Erythroblast (primary cell): ENCODE data around the gene KCP.

Source experiments
- DNase-seq, 2 experiments: peaks; one replicate each; lab custom pipeline; 2025; lab: John Stamatoyannopoulos, UW
- GATA1 ChIP-seq: IDR thresholded peaks from 2 replicates; pipeline ENCODE4 v1.6.1; 2011; ENCODE audit warnings: low read depth, mild to moderate bottlenecking, control low read depth, low read length, moderate library complexity
- POLR2A ChIP-seq: IDR thresholded peaks from 2 replicates; pipeline ENCODE4 v1.6.1; 2011; ENCODE audit warnings: mild to moderate bottlenecking, low read length

The KCP gene

GRCh38 chr7:128842674-128843641, 67.6 kb downstream of the KCP start:
- no peak for DNase-seq

GRCh38 chr7:128841921-128842673, 68.4 kb downstream of the KCP start:
- TF ChIP-seq GATA1: no peak
- TF ChIP-seq POLR2A: no peak
- DNase-seq: peak; percentile 58 to 76

More at GRCh38 chr7:128842674-128843641, 67.6 kb downstream of the KCP start:
- TF ChIP-seq POLR2A (no peak), GATA1 (no peak)

GRCh38 chr7:128841171-128841690, 69.3 kb downstream of the KCP start:
- no peak for DNase-seq
- TF ChIP-seq POLR2A (no peak), GATA1 (no peak)

GRCh38 chr7:128840326-128841170, 70.0 kb downstream of the KCP start:
- no peak for TF ChIP-seq GATA1
- TF ChIP-seq POLR2A: no peak
- DNase-seq: no peak

GRCh38 chr7:128839751-128840177, 70.7 kb downstream of the KCP start:
- no peak for TF ChIP-seq GATA1
- TF ChIP-seq POLR2A: no peak
- no peak for DNase-seq

GRCh38 chr7:128838981-128839731, 71.4 kb downstream of the KCP start:
- TF ChIP-seq GATA1 (no peak), POLR2A (no peak)
- no peak for DNase-seq

GRCh38 chr7:128838109-128838779, 72.3 kb downstream of the KCP start:
- DNase-seq: no peak
- TF ChIP-seq POLR2A (no peak), GATA1 (no peak)

GRCh38 chr7:128837521-128837921, 73.0 kb downstream of the KCP start:
- DNase-seq: no peak
- TF ChIP-seq POLR2A (no peak), GATA1 (no peak)

- TF ChIP-seq GATA1 (no peak), POLR2A (no peak)
- no peak for DNase-seq
Measured at GRCh38 chr7:128836729-128837348, 73.7 kb downstream of the KCP start.

GRCh38 chr7:128835790-128836641, 74.5 kb downstream of the KCP start:
- TF ChIP-seq GATA1: no peak
- no peak for TF ChIP-seq POLR2A
- DNase-seq: no peak
